K562 (cell line): ENCODE measurements around the gene CCDC169. TPM values are rescaled to one million over a fixed set of nuclear protein-coding genes. Genes with fewer than 3 reads are reported as not detected.

Source experiments
- ATAC-seq: fragments of 200-7000 bp; cut with Tn5 transposase; 3 replicates; pipeline ENCODE4 v1.9.1; 2020; ENCODE audit warnings: moderate library complexity
- BruUV-seq: library from RNA; stranded (reverse); fragments of 400-500 nt; replicated peaks from 2 replicates; lab custom pipeline; 2021; lab: Mats Ljungman, UMichigan
- CTCF ChIA-PET: fragments of 300-600 bp; formaldehyde crosslinking; extraction: SDS; loops from one replicate; lab custom pipeline; 2021; ENCODE audit warnings: low intra/inter-chr PET ratio; lab: Yijun Ruan, JAX
- POLR2A ChIA-PET: fragments of 300-600, 350-650 bp; sonication (Branson Sonifier 250); formaldehyde crosslinking; extraction: SDS; loops from one replicate; lab custom pipeline; 2021; ENCODE audit warnings: antibody characterized with exemption, inconsistent platforms; lab: Yijun Ruan, JAX
- DNase-seq, 4 experiments: peaks; one replicate each; pipeline versions ENCODE4 v3.0.0 to v3.0.0-alpha.2; 2011 to 2018; ENCODE audit warnings: low spot score in 3 of 4, mixed read lengths in 3 of 4; ENCODE audit errors: extremely low read depth in 1 of 4
- FAIRE-seq: peaks from 2 replicates; lab custom pipeline; 2011; peaks lifted over from hg19 to GRCh38; lab: Jason Lieb, UNC
- H2AFZ ChIP-seq: 2 replicates; pipeline ENCODE4 v1.6.0; 2011; ENCODE audit warnings: low read depth, low read length, control low read depth, inconsistent platforms
- H3K27ac ChIP-seq: fragments of 200-600 bp; 3 replicates; pipeline ENCODE4 v1.8.0; 2011; ENCODE audit warnings: low read depth, mild to moderate bottlenecking, control low read depth, inconsistent platforms, low read length, moderate library complexity, mixed read lengths; ENCODE audit errors: extremely low read depth
- H3K27me3 ChIP-seq, 2 experiments: fragments of 300-600 bp in 1 of 2; 2 replicates in 1 of 2; 3 replicates in 1 of 2; pipeline versions ENCODE4 v1.6.0 to v1.8.0; 2011; ENCODE audit warnings: inconsistent platforms in 2 of 2, low read length in 2 of 2, mild to moderate bottlenecking in 1 of 2, mixed read lengths in 1 of 2, moderate library complexity in 1 of 2; ENCODE audit not compliant: control insufficient read depth in 2 of 2, insufficient read depth in 2 of 2
- H3K36me3 ChIP-seq: fragments of 300-600 bp; 3 replicates; pipeline ENCODE4 v1.8.0; 2011; ENCODE audit warnings: mild to moderate bottlenecking, low read length, inconsistent platforms; ENCODE audit not compliant: control insufficient read depth, insufficient read depth
- H3K4me1 ChIP-seq, 2 experiments: fragments of 200-600 bp in 1 of 2; replicated peaks in 1 of 2; 2 replicates in 1 of 2; 3 replicates in 1 of 2; pipeline versions ENCODE4 v1.5.1 to v1.8.0; 2011; ENCODE audit warnings: inconsistent platforms in 2 of 2, low read length in 2 of 2, mild to moderate bottlenecking in 1 of 2, mixed read lengths in 1 of 2, moderate library complexity in 1 of 2; ENCODE audit not compliant: control insufficient read depth in 2 of 2, insufficient read depth in 2 of 2
- H3K4me2 ChIP-seq: 2 replicates; pipeline ENCODE4 v1.6.1; 2011; ENCODE audit warnings: low read length, control low read depth, inconsistent platforms, mixed read lengths; ENCODE audit not compliant: insufficient read depth
- H3K4me3 ChIP-seq: fragments of 200-600 bp; sonication (generic), shearing (Covaris generic); 2 replicates; pipeline ENCODE4 v1.5.1; 2016; ENCODE audit warnings: control low read depth, inconsistent platforms
- H3K79me2 ChIP-seq: fragments of 200-600 bp; 3 replicates; pipeline ENCODE4 v1.8.0; 2011; ENCODE audit warnings: low read length, inconsistent platforms; ENCODE audit not compliant: control insufficient read depth, insufficient read depth
- H3K9ac ChIP-seq, 2 experiments: 2 replicates each; pipeline versions ENCODE4 v1.6.0 to v1.6.1; 2011; ENCODE audit warnings: low read depth in 2 of 2, low read length in 2 of 2, control low read depth in 1 of 2, inconsistent platforms in 1 of 2, mild to moderate bottlenecking in 1 of 2, mixed read lengths in 1 of 2; ENCODE audit not compliant: insufficient read depth in 1 of 2
- H3K9me1 ChIP-seq: one replicate; pipeline ENCODE4 v1.6.0; 2011; ENCODE audit warnings: inconsistent platforms, mild to moderate bottlenecking, low read length, moderate library complexity; ENCODE audit not compliant: control insufficient read depth, insufficient read depth
- H3K9me3 ChIP-seq: replicated peaks from 2 replicates; pipeline ENCODE4 v1.5.1; 2011; ENCODE audit warnings: low read depth, low read length, inconsistent platforms; ENCODE audit not compliant: control insufficient read depth, insufficient read depth
- H4K20me1 ChIP-seq: replicated peaks from 2 replicates; pipeline ENCODE4 v1.6.1; 2011; ENCODE audit warnings: low read length, inconsistent platforms, mixed read lengths; ENCODE audit not compliant: control insufficient read depth, insufficient read depth
- CREB5 ChIP-seq: fragments of 250-450 bp; sonication (Bioruptor Pico); IDR thresholded peaks from 2 replicates; pipeline ENCODE4 v1.5.0; 2020; ENCODE audit warnings: mild to moderate bottlenecking
- MBD1 ChIP-seq: fragments of 250-450 bp; sonication (Bioruptor Pico); IDR thresholded peaks from 2 replicates; pipeline ENCODE4 v1.8.0; 2022; ENCODE audit warnings: inconsistent platforms
- PHF20 ChIP-seq: fragments of 450-650 bp; IDR thresholded peaks from 2 replicates; pipeline ENCODE4 v1.6.1; 2018; ENCODE audit not compliant: partially characterized antibody
- POLR3A ChIP-seq: IDR thresholded peaks from 2 replicates; pipeline ENCODE4 v1.6.1; 2011; ENCODE audit warnings: borderline replicate concordance, mild to moderate bottlenecking, moderate library complexity; ENCODE audit not compliant: insufficient read length, insufficient read depth; ENCODE audit errors: extremely low read depth
- STAT5B ChIP-seq: fragments of 250-450 bp; sonication (Bioruptor Pico); IDR thresholded peaks from 2 replicates; pipeline ENCODE4 v1.8.0; 2021; ENCODE audit warnings: mild to moderate bottlenecking, inconsistent platforms
- ZBTB40 ChIP-seq, 2 experiments: fragments of 450-650 bp in 1 of 2; sonication (generic) in 1 of 2; formaldehyde crosslinking in 1 of 2; IDR thresholded peaks; 2 replicates each; pipeline versions ENCODE4 v1.7.1 to v1.9.0; 2016 to 2022; ENCODE audit warnings: inconsistent platforms in 1 of 2, mild to moderate bottlenecking in 1 of 2, missing genetic modification reagents in 1 of 2
- ZFP36 ChIP-seq: fragments of 150-350 bp; IDR thresholded peaks from 2 replicates; pipeline ENCODE4 v1.6.1; 2018; ENCODE audit warnings: low read length, low read depth; ENCODE audit not compliant: partially characterized antibody
- in situ Hi-C: fragments of 300-500 bp; cut with MboI; formaldehyde crosslinking; loops from 4 replicates; pipeline ENCODE4 v1.15.0; 2018; ENCODE audit warnings: inconsistent platforms, mixed read lengths
- intact Hi-C: fragments of 100-400 bp; cut with micrococcal nuclease; formaldehyde crosslinking; loops from 2 replicates; pipeline ENCODE4 v1.14.2; 2022
- polyA plus RNA-seq, 8 experiments: library from polyadenylated mRNA; depleted of rRNA in 4 of 8; stranded (reverse) in 5 of 8; unstranded in 3 of 8; fragments of >200 nt; fragmentation: Nextera tagmentation in 2 of 8; fragmentation: Illumina TruSeq in 1 of 8; extraction: Ambion mirVana in 2 of 8; extraction: Trizol in 1 of 8; gene quantifications; 2 replicates each; pipeline versions ENCODE4 v1.2.1 to v1.2.3, GENCODE V29; 2011 to 2014; ENCODE audit warnings: inconsistent platforms in 1 of 8, missing spikeins in 1 of 8
- total RNA-seq, 7 experiments: library from RNA; depleted of rRNA in 6 of 7; stranded (reverse); fragments of >200 nt in 6 of 7; fragmentation: Illumina TruSeq in 2 of 7; extraction: Trizol in 2 of 7; gene quantifications; 2 replicates each; pipeline versions ENCODE4 v1.2.1 to v1.2.3, GENCODE V29; 2011 to 2021; ENCODE audit warnings: low replicate concordance in 1 of 7

The CCDC169 gene
- total and polyA plus RNA-seq, 9 of the 15 experiments (the other 6 are each of a cell fraction or from before 2014, with no cell fraction given), result 6.8 to 22.0 (median 12.4) TPM

- no peaks in the 10 kb centered on the region for H3K9me3 ChIP-seq
- H3K4me1 ChIP-seq, result no peaks in the 10 kb centered on the region
- in situ Hi-C loops (loop anchor here (10.0 kb wide), 1 partner anchor 446 kb away; no protein-coding TSS in a partner anchor), intact Hi-C loops (loop anchor here (10.0 kb wide), 2 partner anchors 136 to 546 kb away; no protein-coding TSS in a partner anchor)
- ATAC-seq (no peak), FAIRE-seq (no peak), DNase-seq (no peak)
- H3K9ac ChIP-seq, result no peak overlapping the region
- BruUV-seq, result no TSS peak
- H3K4me2 ChIP-seq, result no peak overlapping the region
- H3K9me1 ChIP-seq, result no peaks in the 10 kb centered on the region
- ChIA-PET POLR2A (no interaction called here), CTCF (no interaction called here)
- H2AFZ ChIP-seq, result no peak overlapping the region
- H4K20me1 ChIP-seq, result no peaks in the 10 kb centered on the region
- H3K79me2 ChIP-seq, result no peaks in the 10 kb centered on the region
- H3K36me3 ChIP-seq, result peaks cover 6% of the 10 kb centered on the region; the same call in 2 of the 3 replicates
- H3K27ac ChIP-seq, result no peak overlapping the region
- no peaks in the 10 kb centered on the region for H3K27me3 ChIP-seq
- H3K4me3 ChIP-seq, result no peak overlapping the region
- no peak for TF ChIP-seq MBD1
- TF ChIP-seq PHF20, result no peak
- no peak for TF ChIP-seq CREB5 (CRISPR knock-in tag)
- TF ChIP-seq POLR3A, result no peak
- no peak for TF ChIP-seq STAT5B (CRISPR knock-in tag)
- peak; percentile 13 for TF ChIP-seq ZFP36
- TF ChIP-seq ZBTB40 (IDR thresholded peaks at IDR 0.05), result no peak
- no peak for TF ChIP-seq ZBTB40 (CRISPR knock-in tag; IDR thresholded peaks at IDR 0.05)
Observed at GRCh38 chr13:36288794-36289391, 8.7 kb downstream of the CCDC169 start.
